Endometrium (tissue), 2 donors: ENCODE data around the gene SPATA12.

Experiments
- FAIRE-seq: peaks from 2 replicates; lab custom pipeline; 2012; peaks lifted over from hg19 to GRCh38; lab: Jason Lieb, UNC
- donor health status: control.
- donor health status: control.

Gene SPATA12

GRCh38 chr3:57060089-57060821, at the start of gene SPATA12:
SPATA12 (plus strand) TSS chr3:57060664; CDS start chr3:57073695, 13,031 bp downstream.
- no peak for FAIRE-seq

GRCh38 chr3:57011022-57011421, 49.4 kb upstream of the SPATA12 start:
- FAIRE-seq, result no peak

- FAIRE-seq, result no peak
Measured at GRCh38 chr3:57012847-57013246, 47.6 kb upstream of the SPATA12 start.

GRCh38 chr3:57015350-57015729, 45.1 kb upstream of the SPATA12 start:
- no peak for FAIRE-seq

- FAIRE-seq, result no peak
Measured at GRCh38 chr3:57015912-57016311, 44.6 kb upstream of the SPATA12 start.

GRCh38 chr3:57017459-57017845, 43.0 kb upstream of the SPATA12 start:
- no peak for FAIRE-seq

- FAIRE-seq, result no peak
Measured at GRCh38 chr3:57018246-57018645, 42.2 kb upstream of the SPATA12 start.

- no peak for FAIRE-seq
Measured at GRCh38 chr3:57019057-57019456, 41.4 kb upstream of the SPATA12 start.

GRCh38 chr3:57025237-57025636, 35.2 kb upstream of the SPATA12 start:
- no peak for FAIRE-seq

- no peak for FAIRE-seq
Measured at GRCh38 chr3:57026944-57027343, 33.5 kb upstream of the SPATA12 start.

- FAIRE-seq, result no peak
Measured at GRCh38 chr3:57029383-57029782, 31.1 kb upstream of the SPATA12 start.

- no peak for FAIRE-seq
Measured at GRCh38 chr3:57029924-57030323, 30.5 kb upstream of the SPATA12 start.

GRCh38 chr3:57030721-57031120, 29.7 kb upstream of the SPATA12 start:
- no peak for FAIRE-seq

GRCh38 chr3:57031631-57032541, 28.6 kb upstream of the SPATA12 start:
- FAIRE-seq, result no peak

GRCh38 chr3:57036952-57037351, 23.5 kb upstream of the SPATA12 start:
- no peak for FAIRE-seq

GRCh38 chr3:57038466-57039164, 21.8 kb upstream of the SPATA12 start:
- FAIRE-seq, result no peak

GRCh38 chr3:57041674-57042073, 18.8 kb upstream of the SPATA12 start:
- no peak for FAIRE-seq

- FAIRE-seq, result no peak
Measured at GRCh38 chr3:57043518-57043917, 16.9 kb upstream of the SPATA12 start.

- no peak for FAIRE-seq
Measured at GRCh38 chr3:57046101-57046765, 14.2 kb upstream of the SPATA12 start.

GRCh38 chr3:57048052-57048671, 12.3 kb upstream of the SPATA12 start:
- no peak for FAIRE-seq

- FAIRE-seq, result no peak
Measured at GRCh38 chr3:57048728-57049127, 11.7 kb upstream of the SPATA12 start.

- FAIRE-seq, result no peak
Measured at GRCh38 chr3:57052662-57053061, 7.8 kb upstream of the SPATA12 start.
